Activated CD4-positive, CD25-positive, alpha-beta regulatory T cell treated with anti-CD3 and anti-CD28 coated beads, Interleukin-2, amount 50 U/mL, for 16 hours (primary cell): ENCODE measurements around the gene CEP41.
"Not testable (repeated sequence)": the region's sequence is repeated elsewhere in the genome, so short reads cannot be mapped to it uniquely, and the experiment has no call there.

Experiments
- DNase-seq: peaks from one replicate; pipeline ENCODE4 v3.0.0-alpha.2; 2020; ENCODE audit warnings: low read depth, low spot score

CEP41 gene

DNA sequence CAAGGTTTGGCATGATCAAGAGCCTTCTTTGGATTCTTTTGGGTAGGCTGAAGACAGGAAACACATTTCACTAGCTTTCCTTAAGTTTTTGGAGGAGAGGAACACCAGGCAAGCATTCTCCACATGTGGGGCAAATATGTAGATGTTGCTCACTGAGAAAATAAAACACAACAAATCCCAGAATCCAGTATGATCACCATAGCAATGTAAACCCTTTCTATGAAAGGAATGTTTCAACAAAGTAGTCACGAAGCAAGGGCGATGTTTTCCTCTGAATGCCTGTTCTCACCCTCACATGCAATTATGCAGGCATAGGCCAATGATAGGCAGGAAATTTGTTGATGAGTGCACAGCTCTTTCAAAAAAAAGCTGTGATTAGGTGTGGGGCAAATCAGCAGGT lies 20.5 kb upstream of the CEP41 start:
- no peak for DNase-seq

GRCh38 chr7:130458257-130458656 lies 17.4 kb upstream of the CEP41 start:
- no peak for DNase-seq

DNA sequence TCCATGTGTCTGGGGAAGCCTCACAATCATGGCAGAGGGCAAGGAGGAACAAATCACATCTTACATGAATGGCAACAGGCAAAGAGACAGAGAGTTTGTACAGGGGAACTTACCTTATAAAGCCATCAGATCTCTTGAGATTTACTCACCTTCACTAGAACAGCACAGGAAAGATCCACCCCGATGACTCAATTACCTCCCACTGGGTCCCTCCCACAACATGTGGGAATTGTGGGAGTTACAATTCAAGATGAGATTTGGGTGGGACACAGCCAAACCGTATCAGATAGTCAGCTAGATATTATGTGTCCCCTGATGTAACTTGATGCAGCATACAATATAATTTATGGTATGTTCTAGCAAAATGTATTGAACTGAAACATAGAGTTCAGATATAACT lies 14.1 kb upstream of the CEP41 start:
- no peak for DNase-seq

DNA sequence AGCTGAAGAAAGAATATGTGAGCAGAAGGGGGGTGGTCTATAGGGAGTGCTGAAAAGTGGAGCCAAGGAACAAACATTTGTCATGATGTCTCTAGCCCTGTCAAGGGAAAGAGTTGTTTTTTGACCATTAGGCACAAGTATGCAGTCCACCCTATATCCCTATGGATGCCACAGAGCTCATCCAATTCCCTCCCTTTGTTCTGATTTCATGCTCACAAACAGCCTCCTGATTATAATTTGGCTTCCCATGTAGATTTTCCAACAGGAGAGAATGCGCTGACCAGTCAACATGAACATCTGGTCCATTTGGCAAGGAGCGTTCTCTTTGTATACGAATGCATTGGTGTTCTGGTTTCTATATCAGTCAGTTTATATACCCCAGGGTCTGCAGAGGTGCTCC lies 12.1 kb upstream of the CEP41 start:
- no peak for DNase-seq

DNA sequence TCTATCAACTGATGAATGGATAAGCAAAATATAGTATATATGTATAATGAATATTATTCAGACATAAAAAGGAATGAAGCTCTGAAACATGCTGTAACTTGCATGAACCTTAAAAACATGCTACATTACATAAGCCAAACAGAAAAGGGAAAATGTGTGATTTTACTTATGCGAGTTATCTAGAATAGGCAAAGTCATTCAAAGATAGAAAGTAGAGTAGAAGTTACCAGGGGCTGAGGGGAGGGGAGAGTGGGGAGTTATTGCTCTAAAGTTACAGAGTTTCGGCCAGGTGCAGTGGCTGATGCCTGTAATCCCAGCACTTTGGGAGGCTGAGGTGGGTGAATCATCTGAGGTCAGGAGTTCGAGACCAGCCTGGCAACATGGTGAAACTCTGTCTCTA lies 10.5 kb upstream of the CEP41 start:
- not testable (repeated sequence) for DNase-seq

DNA sequence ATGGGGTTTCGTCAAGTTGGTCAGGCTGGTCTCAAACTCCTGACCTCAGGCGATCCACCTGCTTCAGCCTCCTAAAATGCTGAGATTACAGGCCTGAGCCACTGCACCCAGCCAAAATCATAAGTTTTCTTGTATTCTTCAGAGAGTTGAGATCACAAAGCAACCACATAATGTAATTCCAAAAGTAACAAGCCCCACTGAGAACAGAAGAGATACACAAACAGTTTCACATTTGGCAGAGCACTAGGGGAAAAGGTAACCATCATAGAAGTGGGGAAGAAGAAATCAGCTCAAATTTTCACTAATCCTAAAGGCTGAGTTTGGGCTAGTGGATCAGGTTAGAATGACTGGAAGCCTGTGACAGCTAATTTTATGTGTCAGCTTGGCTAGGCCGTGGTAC lies 5.4 kb upstream of the CEP41 start:
- no peak for DNase-seq

DNA sequence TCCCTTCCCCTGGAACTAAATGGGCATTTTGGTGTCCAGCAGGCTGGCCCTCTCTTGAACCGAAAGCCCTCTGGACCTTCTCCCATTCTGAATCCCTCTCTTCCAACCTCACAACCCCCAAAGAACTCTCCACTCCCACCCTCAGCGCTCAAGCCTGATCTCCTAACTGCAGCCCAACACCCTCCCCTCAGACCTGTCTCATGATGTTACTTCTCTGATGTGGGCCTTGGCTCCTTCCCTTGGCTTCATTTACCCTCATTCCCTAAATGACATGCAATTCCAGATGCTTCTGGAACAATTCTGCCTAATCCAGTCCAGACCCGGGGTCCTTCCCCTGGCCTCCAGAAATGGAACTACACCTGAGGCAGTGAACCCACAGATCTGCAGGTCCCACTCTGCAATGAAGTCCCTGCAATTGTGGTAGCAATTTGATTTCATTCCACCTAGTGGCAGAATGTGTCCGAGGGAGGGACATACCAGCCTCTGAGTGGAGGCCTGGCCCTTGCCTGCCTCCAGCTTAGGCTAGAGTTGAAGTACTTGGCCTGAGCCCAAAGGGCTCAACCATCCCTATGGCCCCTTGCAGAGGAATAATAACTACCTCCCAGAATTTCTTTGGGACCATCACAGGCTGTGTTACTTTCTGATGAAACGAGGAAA lies 4.1 kb upstream of the CEP41 start:
- DNase-seq = no peak

DNA sequence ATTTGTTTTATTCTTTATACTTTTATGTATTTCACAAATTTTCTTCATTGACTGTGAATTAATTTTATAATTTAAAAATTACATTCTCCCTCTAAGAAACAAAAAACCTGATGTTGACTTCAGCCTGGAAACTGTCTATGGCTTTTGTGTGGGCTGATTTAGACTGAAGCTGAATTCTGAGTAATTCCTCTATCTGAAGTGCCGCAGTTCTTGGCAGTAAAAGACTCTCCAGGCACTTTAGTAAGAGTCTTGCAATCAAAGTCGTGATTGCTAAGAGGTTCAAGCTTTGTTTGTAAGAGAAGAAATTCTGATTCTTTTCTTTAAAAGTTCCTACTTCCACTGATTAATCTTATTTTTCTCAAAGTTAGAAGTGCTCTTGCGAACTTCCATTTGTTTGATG lies 3.4 kb upstream of the CEP41 start:
- no peak for DNase-seq

GRCh38 chr7:130442601-130443000 lies 1.8 kb upstream of the CEP41 start:
- no peak for DNase-seq

- DNase-seq = no peak
These were observed 623 bp upstream of the CEP41 start for GRCh38 chr7:130441408-130441869.

GRCh38 chr7:130436253-130436652 lies 4.6 kb downstream of the CEP41 start:
- DNase-seq = no peak

GRCh38 chr7:130435311-130435854 lies 5.4 kb downstream of the CEP41 start:
- no peak for DNase-seq

GRCh38 chr7:130433301-130433700 lies 7.5 kb downstream of the CEP41 start:
- DNase-seq = no peak

DNA sequence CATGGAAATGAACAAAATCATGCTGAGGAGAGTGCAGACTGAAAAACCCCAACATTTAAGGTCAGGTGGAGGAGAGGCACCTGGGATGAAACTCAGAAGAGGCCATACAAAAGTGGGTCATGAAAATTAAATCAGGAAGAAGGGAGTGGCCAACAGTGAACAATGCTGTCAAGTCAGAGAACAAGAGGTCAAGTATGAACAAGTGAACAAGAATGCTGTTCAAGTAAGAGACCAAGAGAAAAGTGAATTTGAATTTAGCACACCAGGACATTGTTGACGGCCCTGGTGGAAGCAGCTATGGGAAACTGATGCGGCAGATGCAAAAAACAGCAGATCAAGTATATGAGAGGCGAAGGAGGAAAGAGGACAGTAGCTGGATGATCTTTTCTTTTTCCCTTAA lies 7.9 kb downstream of the CEP41 start:
- DNase-seq = no peak

GRCh38 chr7:130430841-130431666 lies 9.8 kb downstream of the CEP41 start:
- no peak for DNase-seq

GRCh38 chr7:130430115-130430514 lies 10.7 kb downstream of the CEP41 start:
- no peak for DNase-seq

DNA sequence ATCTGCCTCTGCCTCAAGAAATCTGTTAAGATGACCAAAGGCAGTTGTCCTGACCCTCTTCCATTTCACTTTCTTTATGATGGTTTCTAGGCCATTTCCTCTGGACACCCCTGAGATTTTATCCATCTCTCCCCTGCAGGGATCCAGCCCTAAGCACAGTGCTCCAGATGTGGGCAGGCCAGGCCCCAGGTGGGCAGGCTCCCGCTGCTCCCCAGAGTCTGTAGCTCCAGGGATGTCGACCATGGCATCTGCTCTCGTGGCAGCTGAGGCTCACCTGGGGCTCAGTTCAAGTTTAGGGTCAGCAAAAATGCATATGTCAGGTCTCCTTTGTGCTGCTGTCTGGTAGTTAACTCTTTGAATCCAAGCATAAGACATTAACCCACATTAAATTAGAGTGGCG lies 11.8 kb downstream of the CEP41 start:
- DNase-seq = no peak

GRCh38 chr7:130426564-130426963 lies 14.3 kb downstream of the CEP41 start:
- no peak for DNase-seq

- DNase-seq = no peak
These were observed 15.0 kb downstream of the CEP41 start for GRCh38 chr7:130425796-130426195.

DNA sequence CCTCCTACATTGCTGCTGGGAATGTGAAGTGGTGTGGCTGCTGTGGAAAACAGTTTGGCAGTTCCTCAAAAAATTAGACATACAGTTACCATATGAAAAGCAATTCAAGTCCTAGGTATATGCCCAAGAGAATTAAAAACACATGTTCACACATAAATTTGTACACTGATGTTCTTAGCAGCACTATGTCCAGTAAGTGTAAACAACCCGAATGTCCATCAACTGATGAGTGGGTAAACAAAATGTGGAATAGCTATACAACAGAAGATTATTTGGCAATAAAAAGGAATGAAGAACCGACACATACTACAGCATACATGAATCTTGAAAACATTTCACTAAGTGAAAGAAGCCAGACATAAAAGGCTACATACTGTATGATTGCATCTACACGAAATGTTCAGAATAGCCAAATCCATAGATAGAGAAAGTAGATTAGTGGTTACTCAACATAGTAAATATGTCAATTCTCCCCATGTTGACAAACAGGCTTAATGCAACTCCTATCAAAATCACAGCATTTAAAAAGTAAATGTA lies 17.2 kb downstream of the CEP41 start:
- no peak for DNase-seq

DNA sequence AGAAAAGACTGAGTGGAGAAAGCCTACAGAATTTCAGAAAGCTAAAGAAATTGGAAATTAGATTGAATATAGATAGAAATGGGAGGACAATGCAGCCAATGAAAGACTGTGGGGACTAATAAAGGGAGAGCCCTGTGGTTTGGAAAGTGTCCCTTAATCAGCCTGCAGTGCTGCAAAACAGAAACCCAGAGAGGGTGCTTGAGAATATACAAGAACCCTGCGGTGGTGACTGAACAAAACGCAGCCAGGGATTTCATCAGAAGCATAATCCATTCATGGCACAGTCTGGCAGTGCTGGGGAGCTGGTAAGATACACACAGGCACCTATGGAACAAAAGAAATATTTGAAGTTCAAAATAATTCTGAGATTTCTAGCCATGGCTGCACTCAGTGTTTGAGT lies 19.1 kb downstream of the CEP41 start:
- DNase-seq = no peak

GRCh38 chr7:130420943-130421578 lies 19.8 kb downstream of the CEP41 start:
- DNase-seq = no peak
